HepG2 (cell line): Measurements from ENCODE around the gene EEPD1. TPM values are rescaled to one million over a fixed set of nuclear protein-coding genes. Genes with fewer than 3 reads are reported as not detected.

ENCODE experiments used
- DR1 ChIP-seq: sonication (generic); formaldehyde crosslinking; IDR thresholded peaks from 2 replicates; pipeline ENCODE4 v1.8.0; 2021; ENCODE audit warnings: mild to moderate bottlenecking, missing genetic modification reagents, inconsistent platforms
- FOXA3 ChIP-seq: IDR thresholded peaks from 2 replicates; pipeline ENCODE4 v1.6.1; 2016; ENCODE audit warnings: missing genetic modification reagents, missing compliant biosample characterization
- GABPA ChIP-seq, 2 experiments: IDR thresholded peaks; 2 replicates each; pipeline ENCODE4 v1.6.1; 2011 to 2016; ENCODE audit warnings: low read depth in 2 of 2, low read length in 1 of 2, missing biosample characterization in 1 of 2, missing genetic modification characterization in 1 of 2
- HMG20B ChIP-seq: conservative IDR thresholded peaks from 2 replicates; pipeline ENCODE4 v1.6.1; 2016; ENCODE audit warnings: missing genetic modification reagents, missing compliant biosample characterization
- HOXA3 ChIP-seq: sonication (generic); formaldehyde crosslinking; IDR thresholded peaks from 2 replicates; pipeline ENCODE4 v1.5.0; 2020; ENCODE audit warnings: missing genetic modification reagents
- JUNB ChIP-seq: sonication (generic); formaldehyde crosslinking; IDR thresholded peaks from 2 replicates; pipeline ENCODE4 v1.8.0; 2022; ENCODE audit warnings: missing genetic modification reagents, mild to moderate bottlenecking, borderline replicate concordance
- MAF1 ChIP-seq: sonication (generic); formaldehyde crosslinking; IDR thresholded peaks from 2 replicates; pipeline ENCODE4 v1.5.0; 2020; ENCODE audit warnings: missing genetic modification reagents, borderline replicate concordance
- MEF2D ChIP-seq: sonication (generic); formaldehyde crosslinking; IDR thresholded peaks from 2 replicates; pipeline ENCODE4 v1.5.1; 2020; ENCODE audit warnings: mild to moderate bottlenecking, missing genetic modification reagents
- MEIS2 ChIP-seq: sonication (generic); formaldehyde crosslinking; IDR thresholded peaks from 2 replicates; pipeline ENCODE4 v1.9.0; 2021; ENCODE audit warnings: mild to moderate bottlenecking, missing genetic modification reagents
- MYPOP ChIP-seq: sonication (generic); formaldehyde crosslinking; IDR thresholded peaks from 2 replicates; pipeline ENCODE4 v1.8.1; 2023; ENCODE audit warnings: mild to moderate bottlenecking, moderate library complexity, missing genetic modification reagents
- NCOA2 ChIP-seq: sonication (generic); formaldehyde crosslinking; IDR thresholded peaks from 2 replicates; pipeline ENCODE4 v1.8.0; 2022; ENCODE audit warnings: inconsistent platforms
- PHF8 ChIP-seq: sonication (generic); formaldehyde crosslinking; IDR thresholded peaks from 2 replicates; pipeline ENCODE4 v1.5.0; 2020; ENCODE audit warnings: missing genetic modification reagents
- RERE ChIP-seq: IDR thresholded peaks from 2 replicates; pipeline ENCODE4 v1.6.1; 2016; ENCODE audit warnings: low read depth, missing genetic modification reagents, missing compliant biosample characterization
- SPEN ChIP-seq: sonication (generic); formaldehyde crosslinking; IDR thresholded peaks from 2 replicates; pipeline ENCODE4 v1.5.1; 2020; ENCODE audit warnings: low read depth, mild to moderate bottlenecking, missing genetic modification reagents
- THRA ChIP-seq: sonication (generic); formaldehyde crosslinking; IDR thresholded peaks from 2 replicates; pipeline ENCODE4 v1.4.0; 2020; ENCODE audit warnings: missing genetic modification reagents, borderline replicate concordance
- TP53 ChIP-seq: sonication (generic); formaldehyde crosslinking; conservative IDR thresholded peaks from 2 replicates; pipeline ENCODE4 v1.4.0; 2020; ENCODE audit warnings: missing genetic modification reagents
- ZGPAT ChIP-seq: IDR thresholded peaks from 2 replicates; pipeline ENCODE4 v1.6.1; 2016; ENCODE audit warnings: mild to moderate bottlenecking
- ZNF274 ChIP-seq: sonication (generic); formaldehyde crosslinking; IDR thresholded peaks from 2 replicates; pipeline ENCODE4 v1.5.1; 2020; ENCODE audit warnings: mild to moderate bottlenecking, missing genetic modification reagents
- ZNF644 ChIP-seq: IDR thresholded peaks from 2 replicates; pipeline ENCODE4 v1.6.1; 2016; ENCODE audit warnings: low read depth
- polyA plus RNA-seq, 8 experiments: library from polyadenylated mRNA; depleted of rRNA in 3 of 8; stranded (reverse) in 7 of 8; unstranded in 1 of 8; fragments of >200 nt; fragmentation: Illumina TruSeq in 4 of 8; extraction: Trizol in 4 of 8; gene quantifications; 2 replicates each; pipeline versions ENCODE4 v1.2.1 to v1.2.3, GENCODE V29; 2011 to 2016; ENCODE audit warnings: low read depth in 4 of 8, missing spikeins in 1 of 8, mixed read lengths in 1 of 8; ENCODE audit not compliant: insufficient read depth in 1 of 8
- total RNA-seq, 5 experiments: library from RNA; depleted of rRNA; stranded (reverse); fragments of >200 nt; fragmentation: Illumina TruSeq; extraction: Trizol; gene quantifications; 2 replicates each; pipeline ENCODE4 v1.2.3, GENCODE V29; 2016; ENCODE audit warnings: low read depth in 1 of 5

The EEPD1 gene
- total and polyA plus RNA-seq, 2 of the 13 experiments (the other 11 are each of a cell fraction or from before 2014, with no cell fraction given), result 10.1 to 16.4 TPM

GRCh38 chr7:36287371-36288241, 134.6 kb downstream of the EEPD1 start (continued):
- TF ChIP-seq RERE (CRISPR knock-in tag) (peak; percentile 95), MEIS2 (CRISPR knock-in tag) (peak; percentile 93), ZGPAT (CRISPR knock-in tag) (peak; percentile 91), PHF8 (CRISPR knock-in tag) (peak; percentile 43; the same call in 1 of the 2 replicates), JUNB (CRISPR knock-in tag) (peak; percentile 65; the same call in 1 of the 2 replicates), HOXA3 (CRISPR knock-in tag) (peak; percentile 83), NCOA2 (CRISPR knock-in tag) (peak; percentile 97), TP53 (CRISPR knock-in tag) (0 out of 2 replicates have a peak, but pooled peaks have one; percentile 28), THRA (CRISPR knock-in tag) (peak; percentile 96; the same call in 1 of the 2 replicates), ZNF274 (0 out of 2 replicates have a peak, but pooled peaks have one; percentile 49), SPEN (peak; percentile 67), GABPA (IDR thresholded peaks at IDR 0.05; ENCODE audit: low read depth, low read length) (no peak), GABPA (CRISPR knock-in tag; IDR thresholded peaks at IDR 0.05; ENCODE audit: low read depth) (peak; percentile 74), ZNF644 (CRISPR knock-in tag) (peak; percentile 48; the same call in 1 of the 2 replicates), MYPOP (peak; percentile 74; the same call in 1 of the 2 replicates), FOXA3 (CRISPR knock-in tag) (peak; percentile 99), MAF1 (CRISPR knock-in tag) (0 out of 2 replicates have a peak, but pooled peaks have one; percentile 68), HMG20B (CRISPR knock-in tag) (peak; percentile 83), DR1 (CRISPR knock-in tag) (no peak), MEF2D (CRISPR knock-in tag) (peak; percentile 98)
